ENCODE measurements around the gene SRGN.
A peak's percentile ranks its signal among the peaks of the same experiment; 100 is the strongest.
"Not testable (repeated sequence)": the region's sequence is repeated elsewhere in the genome, so short reads cannot be mapped to it uniquely, and the experiment has no call there.

The SRGN gene, protein sequence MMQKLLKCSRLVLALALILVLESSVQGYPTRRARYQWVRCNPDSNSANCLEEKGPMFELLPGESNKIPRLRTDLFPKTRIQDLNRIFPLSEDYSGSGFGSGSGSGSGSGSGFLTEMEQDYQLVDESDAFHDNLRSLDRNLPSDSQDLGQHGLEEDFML

DNA sequence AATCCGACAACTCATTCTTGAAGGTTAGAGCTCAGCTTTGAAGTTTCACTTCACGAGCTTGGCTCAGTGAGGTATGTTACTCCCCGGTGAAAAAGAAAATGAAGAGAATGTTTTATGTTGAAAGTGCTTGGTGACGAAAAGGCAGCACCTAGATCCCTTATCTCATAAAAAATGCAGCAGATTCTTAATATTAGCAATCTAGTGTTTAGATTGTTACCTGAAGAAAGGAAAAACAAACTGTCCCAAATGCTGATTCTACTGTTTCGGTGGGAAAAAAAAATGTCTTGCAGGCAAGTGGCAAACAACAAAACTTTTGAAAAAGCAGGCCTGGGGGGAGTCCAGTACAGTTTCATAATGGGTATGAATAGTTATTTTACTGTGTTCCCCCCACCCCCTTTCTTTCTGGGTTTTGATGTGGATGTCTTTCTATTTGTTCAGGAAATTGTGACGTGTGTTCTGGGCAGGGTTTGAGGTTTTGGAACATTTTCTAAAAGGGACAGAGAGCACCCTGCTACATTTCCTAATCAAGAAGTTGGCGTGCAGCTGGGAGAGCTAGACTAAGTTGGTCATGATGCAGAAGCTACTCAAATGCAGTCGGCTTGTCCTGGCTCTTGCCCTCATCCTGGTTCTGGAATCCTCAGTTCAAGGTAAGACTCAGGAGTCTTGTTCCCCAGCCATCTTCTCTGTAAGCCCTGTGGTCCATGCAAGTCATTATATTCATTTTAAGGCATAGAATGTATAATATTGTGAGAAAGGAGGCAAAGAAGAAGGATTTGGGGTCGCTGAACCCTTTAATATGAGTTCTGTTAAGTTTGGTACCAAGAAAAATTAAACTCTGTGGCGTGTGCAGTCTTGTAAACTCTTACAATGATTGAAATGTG, at the start of gene SRGN:
TSS of gene SRGN (plus strand) at position 514 of the 881 bp plus-strand sequence. CDS start at position 569, 55 bp downstream.
- peak; percentile 97 for DNase-seq (ENCODE audit: low read depth)

GRCh38 chr10:69040904-69041303, 47.0 kb upstream of the SRGN start:
- DNase-seq (ENCODE audit: low read depth), result not testable (repeated sequence)

DNA sequence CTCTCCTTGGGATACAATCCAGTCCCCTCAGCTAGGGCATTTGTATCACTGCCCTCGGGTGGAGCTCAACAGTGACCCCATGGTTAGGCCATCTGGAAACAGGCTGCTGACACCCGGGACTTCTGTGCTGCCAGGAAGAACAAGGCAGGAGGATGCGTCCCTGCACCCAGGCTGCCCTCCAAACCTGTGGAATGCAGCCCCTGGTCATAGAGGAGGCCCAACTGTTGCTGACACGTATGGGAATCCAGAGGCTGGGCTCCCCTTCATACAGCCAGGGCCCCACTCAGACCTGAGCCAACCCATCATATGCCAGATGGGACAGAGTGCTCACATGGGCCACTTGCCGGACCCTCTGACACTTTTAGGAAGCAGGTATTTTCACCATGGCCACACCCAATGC, 45.5 kb upstream of the SRGN start:
- DNase-seq (ENCODE audit: low read depth), result no peak

DNA sequence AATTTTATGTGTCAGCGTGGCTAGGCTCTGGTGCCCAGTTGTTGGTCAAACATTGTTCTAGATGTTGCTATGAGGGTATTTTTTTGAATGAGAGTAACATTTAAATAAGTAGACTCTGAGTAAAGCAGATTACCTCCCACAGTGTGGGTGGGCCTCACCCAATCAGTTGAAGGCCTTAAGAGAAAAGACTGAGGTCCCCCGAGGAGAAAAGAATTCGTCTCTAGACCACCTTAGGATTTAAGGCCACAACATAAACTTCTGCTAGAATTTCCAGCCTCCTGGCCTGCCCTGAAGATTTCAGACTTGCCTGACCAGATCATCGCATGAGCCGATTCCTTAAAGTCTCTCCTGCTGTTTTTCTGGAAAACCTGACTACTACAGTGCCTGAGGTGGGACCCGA, 45.1 kb upstream of the SRGN start:
- DNase-seq (ENCODE audit: low read depth), result no peak

GRCh38 chr10:69043931-69044531, 43.9 kb upstream of the SRGN start:
- DNase-seq (ENCODE audit: low read depth), result no peak

DNA sequence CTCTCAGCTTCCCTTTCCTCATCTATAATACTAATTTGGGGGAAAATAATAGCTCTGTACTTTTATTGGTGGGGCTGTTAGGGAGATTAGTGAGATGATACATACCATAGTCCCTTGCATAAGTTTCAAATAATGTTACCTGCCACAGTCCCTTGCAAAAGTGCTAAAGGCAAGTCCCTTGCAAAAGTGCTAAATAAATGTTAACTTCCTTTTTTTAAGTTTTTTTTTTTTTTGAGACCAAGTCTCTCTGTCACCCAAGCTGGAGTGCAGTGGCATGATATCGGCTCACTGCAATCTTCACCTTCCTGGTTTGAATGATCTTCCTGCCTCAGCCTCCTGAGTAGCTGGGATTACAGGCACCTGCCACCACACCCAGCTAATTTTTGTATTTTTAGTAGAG, 43.4 kb upstream of the SRGN start:
- DNase-seq (ENCODE audit: low read depth), result no peak

GRCh38 chr10:69045441-69046300, 42.2 kb upstream of the SRGN start:
- DNase-seq (ENCODE audit: low read depth), result no peak

GRCh38 chr10:69047111-69047832, 40.6 kb upstream of the SRGN start:
- no peak for DNase-seq (ENCODE audit: low read depth)

- DNase-seq (ENCODE audit: low read depth), result peak; percentile 73
Observed at GRCh38 chr10:69048103-69048502, 39.8 kb upstream of the SRGN start.

DNA sequence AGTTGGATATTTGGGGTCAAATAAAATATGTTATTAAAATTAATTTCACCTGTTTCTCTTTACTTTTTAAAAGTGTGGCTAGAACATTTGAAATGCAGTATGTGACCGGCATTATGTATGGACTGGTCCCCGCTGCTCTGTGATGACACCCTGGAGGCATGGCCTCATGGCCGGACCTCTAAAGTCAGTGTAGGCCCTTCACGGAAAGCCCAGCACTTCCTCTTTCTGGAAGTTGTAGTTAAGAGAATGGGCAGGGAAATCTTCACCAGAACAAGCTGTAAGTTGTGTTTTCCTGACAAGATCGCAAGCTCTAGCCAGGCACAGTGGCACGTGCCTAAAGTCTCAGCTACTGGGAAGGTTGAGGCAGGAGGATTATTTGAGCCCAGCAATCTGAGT, 38.3 kb upstream of the SRGN start:
- no peak for DNase-seq (ENCODE audit: low read depth)

- no peak for DNase-seq (ENCODE audit: low read depth)
Observed at GRCh38 chr10:69051303-69051702, 36.6 kb upstream of the SRGN start.

DNA sequence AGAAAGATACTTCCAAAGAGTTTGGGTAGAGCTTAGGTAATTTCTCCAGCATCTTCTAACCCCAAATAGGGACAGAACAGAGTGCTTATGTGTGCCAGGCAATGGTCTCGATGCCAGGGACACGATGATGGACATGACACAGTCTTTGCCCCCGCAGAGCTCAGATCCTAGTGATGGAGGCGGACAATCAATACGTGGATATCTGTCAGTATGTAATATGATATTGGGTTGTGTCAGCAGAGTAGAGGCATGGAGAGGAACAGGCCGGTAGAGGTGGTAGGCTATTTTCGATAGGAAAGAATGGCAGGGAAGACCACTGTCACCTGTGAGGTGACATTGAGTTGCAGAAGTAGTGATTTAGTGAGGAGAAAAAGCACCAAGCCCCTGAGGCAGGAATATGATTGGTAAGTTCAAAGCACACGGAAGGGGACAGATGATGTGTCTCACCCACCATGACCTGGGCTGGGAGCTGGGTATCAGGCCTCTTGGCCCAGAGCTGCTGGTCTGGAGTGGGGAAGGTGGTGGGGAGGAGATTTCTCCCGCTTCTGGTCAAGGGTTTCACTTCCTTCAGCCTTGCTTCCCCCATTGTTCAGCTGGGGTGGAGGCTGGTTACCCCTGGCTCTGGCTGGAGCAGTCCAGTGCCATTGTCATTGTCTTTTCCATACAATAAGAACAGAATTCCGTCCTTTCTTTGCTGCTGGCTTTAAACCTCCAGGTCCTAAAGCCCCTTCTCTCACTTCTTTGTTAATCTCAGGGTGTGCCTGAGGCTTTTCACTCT, 36.0 kb upstream of the SRGN start:
- DNase-seq (ENCODE audit: low read depth), result no peak

DNA sequence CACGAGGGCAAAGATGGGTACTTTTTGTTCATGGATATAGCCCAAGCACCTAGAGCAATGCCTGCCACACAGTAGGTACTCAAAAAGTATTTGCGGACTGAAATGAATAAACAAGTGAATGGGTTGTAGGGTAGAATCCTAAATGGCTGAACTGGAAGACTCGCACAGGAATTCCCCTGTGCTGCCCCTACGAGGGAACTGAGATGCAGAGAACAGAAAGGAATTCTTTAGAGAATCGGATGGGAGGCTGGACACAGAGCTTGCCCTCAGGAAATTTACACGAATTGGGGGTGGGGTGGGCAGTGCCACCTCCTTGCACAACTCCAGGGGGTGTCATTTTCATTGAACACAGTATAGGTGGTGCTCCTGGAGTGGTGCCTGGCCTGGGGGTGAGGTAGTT, 35.2 kb upstream of the SRGN start:
- DNase-seq (ENCODE audit: low read depth), result no peak

- DNase-seq (ENCODE audit: low read depth), result no peak
Observed at GRCh38 chr10:69055241-69055640, 32.7 kb upstream of the SRGN start.

DNA sequence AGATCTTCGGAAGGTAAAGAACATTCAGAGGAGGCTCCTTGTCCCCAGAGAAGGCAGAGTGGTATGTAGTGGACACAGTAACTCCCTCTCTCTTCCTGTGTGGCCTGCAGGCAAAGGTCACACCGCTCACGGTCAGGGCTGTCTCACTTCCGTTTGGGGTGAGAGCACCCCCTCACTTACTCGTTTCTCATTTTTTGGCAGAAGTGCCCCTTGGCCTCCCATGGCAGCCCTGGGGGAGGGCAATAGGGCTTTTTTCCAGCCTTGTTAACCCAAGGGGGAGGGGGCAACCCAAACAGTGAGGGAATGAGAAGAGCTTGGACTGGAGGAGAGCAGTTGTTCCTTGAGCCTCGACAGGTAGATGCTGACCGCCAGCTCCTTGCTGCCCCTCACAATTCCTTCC, 31.8 kb upstream of the SRGN start:
- DNase-seq (ENCODE audit: low read depth), result no peak

GRCh38 chr10:69056536-69057260, 31.2 kb upstream of the SRGN start:
- DNase-seq (ENCODE audit: low read depth), result no peak

- DNase-seq (ENCODE audit: low read depth), result no peak
Observed at GRCh38 chr10:69057261-69057950, 30.5 kb upstream of the SRGN start.

DNA sequence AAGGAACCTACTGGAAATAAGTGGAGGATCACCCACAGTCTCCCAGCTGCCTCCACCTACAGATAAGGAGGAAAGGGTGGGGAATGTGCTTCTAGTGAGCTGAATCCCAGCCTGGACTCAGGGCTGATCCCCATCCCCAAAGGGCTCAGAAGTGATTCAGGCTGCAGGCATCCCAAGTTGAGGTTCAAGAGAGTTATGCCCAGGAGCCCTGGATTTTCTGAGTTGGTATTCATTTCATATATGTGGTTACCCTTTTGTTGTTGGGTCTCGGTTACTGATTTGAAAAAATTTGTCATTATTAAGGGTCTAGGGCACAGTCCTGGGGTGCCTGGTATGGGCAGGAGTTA, 30.0 kb upstream of the SRGN start:
- DNase-seq (ENCODE audit: low read depth), result no peak

DNA sequence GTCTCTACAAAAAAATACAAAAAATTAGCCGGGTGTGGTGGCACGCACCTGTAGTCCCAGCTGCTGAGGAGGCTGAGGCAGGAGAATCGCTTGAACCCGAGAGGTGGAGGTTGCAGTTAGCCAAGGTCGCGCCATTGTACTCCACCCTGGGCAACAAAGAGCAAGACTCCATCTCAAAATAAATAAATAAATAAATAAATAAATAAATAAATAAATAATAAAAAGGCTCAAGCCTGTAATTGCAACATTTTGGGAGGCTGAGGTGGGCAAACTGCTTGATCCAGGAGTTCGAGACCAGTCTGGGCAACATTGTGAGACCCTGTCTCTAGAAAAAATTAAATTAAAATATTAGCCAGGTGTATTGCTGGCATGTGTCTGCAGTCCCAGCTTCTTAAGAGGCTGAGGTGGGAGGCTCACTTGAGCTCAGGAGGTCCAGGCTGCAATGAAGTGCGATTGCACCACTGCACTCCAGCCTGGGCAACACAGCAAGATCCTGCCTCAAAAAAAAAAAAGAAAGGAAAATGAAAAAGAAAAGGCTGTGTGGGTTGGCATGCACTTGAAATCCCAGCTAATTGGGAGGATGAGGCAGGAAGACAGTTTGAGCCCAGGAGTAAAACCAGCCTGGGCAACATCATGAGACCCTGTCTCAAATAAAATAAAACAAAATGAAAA, 27.6 kb upstream of the SRGN start:
- DNase-seq (ENCODE audit: low read depth), result no peak
